Loucy (cell line): Measurements from ENCODE around the gene TAB2.
"Not testable (repeated sequence)": the region's sequence is repeated elsewhere in the genome, so short reads cannot be mapped to it uniquely, and the experiment has no call there.

Experiments
- EZH2phosphoT487 ChIP-seq: fragments of 200-600 bp; IDR thresholded peaks from 2 replicates; pipeline ENCODE4 v1.6.1; 2018; ENCODE audit warnings: antibody characterized with exemption, mild to moderate bottlenecking, moderate library complexity, borderline replicate concordance
- TF ChIP-seq, protein P1 (sequence below): fragments of 200-600 bp; sonication (generic); conservative IDR thresholded peaks from 2 replicates; pipeline ENCODE4 v1.5.1; 2014; ENCODE audit warnings: mild to moderate bottlenecking, antibody characterized with exemption, low read length

DNA sequence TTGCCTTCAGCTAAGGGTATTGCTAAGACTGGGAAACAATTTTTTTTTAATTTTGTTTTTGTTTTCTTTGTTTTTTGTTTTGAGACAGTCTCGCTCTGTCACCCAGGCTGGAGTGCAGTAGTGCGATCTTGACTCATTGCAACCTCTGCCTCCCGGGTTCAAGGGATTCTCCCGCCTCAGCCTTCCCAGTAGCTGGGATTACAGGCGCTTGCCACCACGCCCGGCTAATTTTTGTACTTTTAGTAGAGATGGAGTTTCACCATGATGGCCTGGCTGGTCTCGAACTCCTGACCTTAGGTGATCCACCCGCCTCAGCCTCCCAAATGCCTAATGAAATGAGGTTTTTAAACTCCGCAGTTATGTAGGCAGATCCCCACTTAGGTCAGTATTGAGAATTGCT lies 2.5 kb downstream of the TAB2 start:
- TF ChIP-seq, protein P1, sequence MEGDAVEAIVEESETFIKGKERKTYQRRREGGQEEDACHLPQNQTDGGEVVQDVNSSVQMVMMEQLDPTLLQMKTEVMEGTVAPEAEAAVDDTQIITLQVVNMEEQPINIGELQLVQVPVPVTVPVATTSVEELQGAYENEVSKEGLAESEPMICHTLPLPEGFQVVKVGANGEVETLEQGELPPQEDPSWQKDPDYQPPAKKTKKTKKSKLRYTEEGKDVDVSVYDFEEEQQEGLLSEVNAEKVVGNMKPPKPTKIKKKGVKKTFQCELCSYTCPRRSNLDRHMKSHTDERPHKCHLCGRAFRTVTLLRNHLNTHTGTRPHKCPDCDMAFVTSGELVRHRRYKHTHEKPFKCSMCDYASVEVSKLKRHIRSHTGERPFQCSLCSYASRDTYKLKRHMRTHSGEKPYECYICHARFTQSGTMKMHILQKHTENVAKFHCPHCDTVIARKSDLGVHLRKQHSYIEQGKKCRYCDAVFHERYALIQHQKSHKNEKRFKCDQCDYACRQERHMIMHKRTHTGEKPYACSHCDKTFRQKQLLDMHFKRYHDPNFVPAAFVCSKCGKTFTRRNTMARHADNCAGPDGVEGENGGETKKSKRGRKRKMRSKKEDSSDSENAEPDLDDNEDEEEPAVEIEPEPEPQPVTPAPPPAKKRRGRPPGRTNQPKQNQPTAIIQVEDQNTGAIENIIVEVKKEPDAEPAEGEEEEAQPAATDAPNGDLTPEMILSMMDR, result not testable (repeated sequence)
- TF ChIP-seq EZH2phosphoT487, result not testable (repeated sequence)
